ENCODE measurements around the gene RTN4RL1.
A peak's percentile ranks its signal among the peaks of the same experiment; 100 is the strongest.

RTN4RL1 gene

DNA sequence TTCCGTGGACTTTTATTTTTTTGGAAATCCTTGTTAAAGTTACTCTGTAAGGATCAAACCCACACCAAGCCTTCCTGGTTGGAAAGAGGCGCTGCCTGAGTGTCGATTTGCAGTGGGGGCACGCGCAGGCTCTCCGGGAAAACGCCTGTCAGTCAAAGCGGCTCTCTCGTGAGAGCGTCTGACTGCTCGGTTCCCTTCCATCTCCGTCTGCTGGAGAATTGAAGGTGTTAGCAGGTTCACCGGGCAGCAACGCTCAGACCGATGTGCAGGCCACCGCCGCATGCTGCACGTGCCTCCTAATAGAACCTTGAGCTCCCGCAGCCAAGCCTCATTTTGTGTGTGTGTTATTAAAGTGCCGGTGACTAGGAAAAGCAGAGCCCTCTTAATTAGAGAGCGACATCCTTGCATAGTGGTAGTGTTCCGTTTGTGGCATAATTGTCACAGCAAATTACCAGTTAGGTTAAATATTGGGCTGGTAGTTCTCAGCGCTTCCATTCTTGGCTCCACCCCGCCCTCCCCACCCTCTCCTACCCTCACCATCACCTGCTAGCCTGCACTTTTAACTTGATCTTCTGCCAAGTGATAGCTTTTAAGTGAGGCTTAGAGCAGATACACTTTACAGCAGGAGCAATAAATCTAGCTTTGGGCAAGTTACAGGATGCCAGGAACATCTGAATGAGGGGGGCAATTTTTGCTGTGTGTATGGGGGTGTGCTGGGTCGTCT is 119.8 kb downstream of the RTN4RL1 start:
- no peak overlapping the region for H2BK120ac ChIP-seq (ENCODE audit: low read depth, low read length)
- H2BK5ac ChIP-seq (ENCODE audit: low read depth, low read length, poor library complexity, severe bottlenecking): no peak overlapping the region
- peaks cover 50 to 64% of the 10 kb centered on the region in 2 experiments for H3K27me3 ChIP-seq (ENCODE audit: control insufficient read depth in 1 of 2, insufficient read depth in 1 of 2, low read length in 2 of 2)
- DNase-seq: no peak
- no peaks in the 10 kb centered on the region for H3K79me1 ChIP-seq (replicated peaks; ENCODE audit: low read length, poor library complexity, severe bottlenecking)
- no peak overlapping the region for H3K23ac ChIP-seq (ENCODE audit: low read length in 2 of 2)
- H3K36me3 ChIP-seq (ENCODE audit: control insufficient read depth in 1 of 2, insufficient read depth in 2 of 2, low read depth in 1 of 2, low read length in 2 of 2): no peaks in the 10 kb centered on the region
- H4K91ac ChIP-seq (ENCODE audit: low read length): no peak overlapping the region
- no peak overlapping the region for H2AK5ac ChIP-seq (ENCODE audit: low read length, severe bottlenecking)
- no peak overlapping the region for H4K8ac ChIP-seq (ENCODE audit: low read length)
- no peak overlapping the region for H2BK12ac ChIP-seq (ENCODE audit: low read length in 2 of 2)
- no peak overlapping the region for H3K27ac ChIP-seq (ENCODE audit: low read length, poor library complexity, severe bottlenecking)
- peaks cover 7% of the 10 kb centered on the region for H3K4me1 ChIP-seq (ENCODE audit: control insufficient read depth, insufficient read depth, low read depth, low read length)
- no peak overlapping the region for H3K4me2 ChIP-seq (ENCODE audit: low read length, poor library complexity, severe bottlenecking)
- H3K18ac ChIP-seq (ENCODE audit: low read depth in 1 of 2, low read length in 2 of 2): no peak overlapping the region
- no peak overlapping the region for H3K4ac ChIP-seq (ENCODE audit: low read depth in 1 of 2, low read length in 2 of 2)
- no peak overlapping the region for H3K14ac ChIP-seq (ENCODE audit: low read length in 2 of 2)
- WGBS: 61% methylated on average over 21 of the region's 25 CpGs
- no peak overlapping the region for H3K4me3 ChIP-seq (ENCODE audit: insufficient read depth in 1 of 2, low read depth in 1 of 2, low read length in 2 of 2)
- no peaks in the 10 kb centered on the region for H3K9me3 ChIP-seq (ENCODE audit: control insufficient read depth, low read length)
- H2AFZ ChIP-seq (ENCODE audit: low read depth, low read length): no peak overlapping the region
- no peak overlapping the region for H2BK15ac ChIP-seq (ENCODE audit: low read depth, poor library complexity, severe bottlenecking)
- no peak overlapping the region for H3K9ac ChIP-seq (ENCODE audit: low read length)

DNA sequence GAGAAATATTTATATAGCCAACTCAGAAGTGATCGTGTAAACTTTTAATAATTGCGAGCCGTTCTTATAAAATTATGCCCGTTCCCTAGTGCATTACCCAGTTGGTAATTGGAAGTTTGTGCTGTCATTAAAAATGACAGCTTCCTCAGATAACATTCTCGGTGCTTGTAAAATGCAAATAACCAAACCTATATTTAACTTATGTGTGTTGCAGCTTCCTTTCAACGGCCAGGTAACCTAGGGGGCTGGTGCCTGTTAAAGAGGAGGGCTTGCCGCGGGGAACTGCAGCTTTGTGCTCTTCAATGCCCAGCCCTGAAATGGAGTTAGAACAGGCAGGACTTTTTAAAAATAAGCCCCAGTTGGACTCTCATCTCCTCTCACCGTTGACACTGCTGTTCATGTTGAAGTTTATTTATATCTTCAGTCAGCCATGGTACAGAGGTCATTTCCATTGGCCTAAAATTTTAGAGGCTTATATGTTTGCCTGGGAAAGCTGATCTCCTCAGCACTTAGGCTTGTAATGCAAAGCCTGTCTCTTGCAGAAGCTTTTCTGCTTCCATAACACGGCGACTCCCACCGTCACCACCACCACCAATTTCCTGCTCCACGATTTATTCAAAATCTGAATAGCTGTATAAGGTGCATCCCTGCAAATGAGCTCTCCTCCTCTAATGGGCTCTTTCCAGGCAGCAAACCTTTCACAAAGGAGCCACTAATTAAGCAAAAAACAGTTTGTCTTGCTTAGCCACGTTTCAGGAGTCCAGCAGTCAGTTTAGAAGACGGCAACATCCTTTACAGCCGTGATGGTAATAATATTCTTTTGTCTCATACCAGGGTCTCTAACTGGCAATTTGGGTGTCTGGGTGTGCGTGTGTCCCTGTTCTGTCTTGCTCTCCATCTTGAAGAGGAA is 120.6 kb downstream of the RTN4RL1 start:
- Histone ChIP-seq H3K4me1 (ENCODE audit: control insufficient read depth, insufficient read depth, low read depth, low read length) (peaks cover 7% of the 10 kb centered on the region), H3K23ac (ENCODE audit: low read length in 2 of 2) (no peak overlapping the region), H3K79me1 (replicated peaks; ENCODE audit: low read length, poor library complexity, severe bottlenecking) (no peaks in the 10 kb centered on the region), H4K8ac (ENCODE audit: low read length) (no peak overlapping the region), H3K9ac (ENCODE audit: low read length) (no peak overlapping the region), H3K18ac (ENCODE audit: low read depth in 1 of 2, low read length in 2 of 2) (no peak overlapping the region), H2BK5ac (ENCODE audit: low read depth, low read length, poor library complexity, severe bottlenecking) (no peak overlapping the region), H2AK5ac (ENCODE audit: low read length, severe bottlenecking) (no peak overlapping the region), H3K4me2 (ENCODE audit: low read length, poor library complexity, severe bottlenecking) (no peak overlapping the region), H3K4ac (ENCODE audit: low read depth in 1 of 2, low read length in 2 of 2) (no peak overlapping the region), H2AFZ (ENCODE audit: low read depth, low read length) (no peak overlapping the region), H4K91ac (ENCODE audit: low read length) (no peak overlapping the region), H3K14ac (ENCODE audit: low read length in 2 of 2) (no peak overlapping the region), H2BK12ac (ENCODE audit: low read length in 2 of 2) (no peak overlapping the region), H3K27ac (ENCODE audit: low read length, poor library complexity, severe bottlenecking) (no peak overlapping the region), H3K9me3 (ENCODE audit: control insufficient read depth, low read length) (no peaks in the 10 kb centered on the region), H3K27me3 (ENCODE audit: control insufficient read depth in 1 of 2, insufficient read depth in 1 of 2, low read length in 2 of 2) (peaks cover 42 to 56% of the 10 kb centered on the region in 2 experiments), H3K4me3 (ENCODE audit: insufficient read depth in 1 of 2, low read depth in 1 of 2, low read length in 2 of 2) (no peak overlapping the region), H2BK120ac (ENCODE audit: low read depth, low read length) (no peak overlapping the region), H2BK15ac (ENCODE audit: low read depth, poor library complexity, severe bottlenecking) (no peak overlapping the region), H3K36me3 (ENCODE audit: control insufficient read depth in 1 of 2, insufficient read depth in 2 of 2, low read depth in 1 of 2, low read length in 2 of 2) (no peaks in the 10 kb centered on the region)
- no peak for DNase-seq
- 79% methylated on average over 16 of the region's 17 CpGs for WGBS

DNA sequence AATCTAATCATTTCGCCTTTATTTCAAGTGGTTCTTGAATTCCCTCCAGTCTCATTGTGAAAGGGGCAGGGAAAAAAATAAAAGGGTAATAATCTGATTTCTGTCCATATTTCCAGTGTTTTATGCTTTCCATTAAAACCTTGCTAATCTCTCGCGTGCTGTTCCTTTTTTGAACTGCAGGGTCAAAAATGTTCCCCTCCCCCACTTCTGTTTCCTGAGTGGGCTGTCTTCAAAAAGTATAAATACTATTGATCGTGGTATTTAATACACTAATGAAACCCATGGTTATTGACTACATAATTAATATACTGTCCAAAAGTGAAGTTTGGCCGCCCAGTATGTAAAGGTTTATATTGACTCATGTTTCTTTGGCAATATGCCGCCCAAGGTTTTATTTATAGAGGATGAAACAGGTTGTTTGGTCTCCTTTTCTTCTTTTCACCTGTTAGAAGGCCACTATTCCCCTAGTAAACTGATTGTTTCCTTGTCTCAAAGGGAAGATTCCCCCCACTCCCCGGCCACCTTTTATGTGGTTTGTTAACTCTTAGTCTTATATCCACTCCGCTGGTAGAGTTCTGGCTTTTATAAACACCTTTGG is 125.6 kb downstream of the RTN4RL1 start:
- Histone ChIP-seq H3K27ac (ENCODE audit: low read length, poor library complexity, severe bottlenecking) (no peak overlapping the region), H3K14ac (ENCODE audit: low read length in 2 of 2) (no peak overlapping the region), H3K4me1 (ENCODE audit: control insufficient read depth, insufficient read depth, low read depth, low read length) (no peaks in the 10 kb centered on the region), H2BK5ac (ENCODE audit: low read depth, low read length, poor library complexity, severe bottlenecking) (no peak overlapping the region), H2BK15ac (ENCODE audit: low read depth, poor library complexity, severe bottlenecking) (no peak overlapping the region), H3K9me3 (ENCODE audit: control insufficient read depth, low read length) (no peaks in the 10 kb centered on the region), H2BK120ac (ENCODE audit: low read depth, low read length) (no peak overlapping the region), H3K9ac (ENCODE audit: low read length) (no peak overlapping the region), H3K4ac (ENCODE audit: low read depth in 1 of 2, low read length in 2 of 2) (no peak overlapping the region), H3K23ac (ENCODE audit: low read length in 2 of 2) (no peak overlapping the region), H2AK5ac (ENCODE audit: low read length, severe bottlenecking) (no peak overlapping the region), H2BK12ac (ENCODE audit: low read length in 2 of 2) (no peak overlapping the region), H3K4me3 (ENCODE audit: insufficient read depth in 1 of 2, low read depth in 1 of 2, low read length in 2 of 2) (no peak overlapping the region), H3K4me2 (ENCODE audit: low read length, poor library complexity, severe bottlenecking) (no peak overlapping the region), H3K18ac (ENCODE audit: low read depth in 1 of 2, low read length in 2 of 2) (no peak overlapping the region), H4K8ac (ENCODE audit: low read length) (no peak overlapping the region), H3K27me3 (ENCODE audit: control insufficient read depth in 1 of 2, insufficient read depth in 1 of 2, low read length in 2 of 2) (peaks cover 3 to 9% of the 10 kb centered on the region in 2 experiments), H4K91ac (ENCODE audit: low read length) (no peak overlapping the region), H3K36me3 (ENCODE audit: control insufficient read depth in 1 of 2, insufficient read depth in 2 of 2, low read depth in 1 of 2, low read length in 2 of 2) (peaks cover 30 to 46% of the 10 kb centered on the region in 2 experiments), H2AFZ (ENCODE audit: low read depth, low read length) (no peak overlapping the region), H3K79me1 (replicated peaks; ENCODE audit: low read length, poor library complexity, severe bottlenecking) (no peaks in the 10 kb centered on the region)
- WGBS: 90% methylated on average over 3 of the region's 8 CpGs
- peak; percentile 13 for DNase-seq

DNA sequence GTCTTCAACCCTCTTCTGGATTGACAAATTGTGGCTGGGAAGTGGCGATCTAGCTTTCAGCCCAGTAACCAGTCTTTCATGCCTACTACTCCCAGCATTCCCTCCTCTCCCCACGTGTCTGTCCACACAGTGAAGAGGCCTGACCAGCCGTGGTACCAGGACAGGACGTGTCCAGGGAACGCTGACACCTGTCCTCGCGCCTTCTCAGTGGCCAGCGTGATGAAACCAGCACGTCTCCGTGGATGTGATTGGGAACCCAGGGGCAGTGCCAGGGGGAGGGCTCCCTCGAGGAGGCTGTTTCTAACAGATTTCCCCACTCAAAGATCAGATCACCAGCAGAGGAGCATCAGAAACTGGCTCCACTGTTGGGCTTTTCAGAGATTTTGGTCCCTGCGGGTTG is 126.3 kb downstream of the RTN4RL1 start:
- H3K9ac ChIP-seq (ENCODE audit: low read length): no peak overlapping the region
- no peak overlapping the region for H2AK5ac ChIP-seq (ENCODE audit: low read length, severe bottlenecking)
- H3K4me3 ChIP-seq (ENCODE audit: insufficient read depth in 1 of 2, low read depth in 1 of 2, low read length in 2 of 2): no peak overlapping the region
- no peak overlapping the region for H3K14ac ChIP-seq (ENCODE audit: low read length in 2 of 2)
- peaks cover 0 to 3% of the 10 kb centered on the region in 2 experiments for H3K27me3 ChIP-seq (ENCODE audit: control insufficient read depth in 1 of 2, insufficient read depth in 1 of 2, low read length in 2 of 2)
- no peak overlapping the region for H4K8ac ChIP-seq (ENCODE audit: low read length)
- H3K18ac ChIP-seq (ENCODE audit: low read depth in 1 of 2, low read length in 2 of 2): no peak overlapping the region
- no peaks in the 10 kb centered on the region for H3K9me3 ChIP-seq (ENCODE audit: control insufficient read depth, low read length)
- no peak for DNase-seq
- no peak overlapping the region for H2BK12ac ChIP-seq (ENCODE audit: low read length in 2 of 2)
- H3K36me3 ChIP-seq (ENCODE audit: control insufficient read depth in 1 of 2, insufficient read depth in 2 of 2, low read depth in 1 of 2, low read length in 2 of 2): peaks cover 32 to 52% of the 10 kb centered on the region in 2 experiments
- no peak overlapping the region for H3K4me2 ChIP-seq (ENCODE audit: low read length, poor library complexity, severe bottlenecking)
- no peak overlapping the region for H2BK5ac ChIP-seq (ENCODE audit: low read depth, low read length, poor library complexity, severe bottlenecking)
- no peak overlapping the region for H3K23ac ChIP-seq (ENCODE audit: low read length in 2 of 2)
- no peaks in the 10 kb centered on the region for H3K79me1 ChIP-seq (replicated peaks; ENCODE audit: low read length, poor library complexity, severe bottlenecking)
- no peak overlapping the region for H3K4ac ChIP-seq (ENCODE audit: low read depth in 1 of 2, low read length in 2 of 2)
- H3K4me1 ChIP-seq (ENCODE audit: control insufficient read depth, insufficient read depth, low read depth, low read length): no peaks in the 10 kb centered on the region
- peak overlapping the region; percentile 76 for H4K91ac ChIP-seq (ENCODE audit: low read length)
- H2BK15ac ChIP-seq (ENCODE audit: low read depth, poor library complexity, severe bottlenecking): no peak overlapping the region
- no peak overlapping the region for H2AFZ ChIP-seq (ENCODE audit: low read depth, low read length)
- WGBS: 95% methylated on average over 12 of the region's 12 CpGs
- no peak overlapping the region for H3K27ac ChIP-seq (ENCODE audit: low read length, poor library complexity, severe bottlenecking)
- H2BK120ac ChIP-seq (ENCODE audit: low read depth, low read length): no peak overlapping the region

Data from mesenchymal stem cell (in vitro differentiated cells and primary cell).